Hematopoietic multipotent progenitor cell treated with erythropoietin and hydrocortisone succinate and interleukin-3 and kit ligand, for 6 days (in vitro differentiated cells): Measurements from ENCODE around the gene CBR4.

ENCODE experiments used
- DNase-seq: peaks from one replicate; pipeline ENCODE4 v3.0.0-alpha.2; 2015

CBR4 gene

DNA sequence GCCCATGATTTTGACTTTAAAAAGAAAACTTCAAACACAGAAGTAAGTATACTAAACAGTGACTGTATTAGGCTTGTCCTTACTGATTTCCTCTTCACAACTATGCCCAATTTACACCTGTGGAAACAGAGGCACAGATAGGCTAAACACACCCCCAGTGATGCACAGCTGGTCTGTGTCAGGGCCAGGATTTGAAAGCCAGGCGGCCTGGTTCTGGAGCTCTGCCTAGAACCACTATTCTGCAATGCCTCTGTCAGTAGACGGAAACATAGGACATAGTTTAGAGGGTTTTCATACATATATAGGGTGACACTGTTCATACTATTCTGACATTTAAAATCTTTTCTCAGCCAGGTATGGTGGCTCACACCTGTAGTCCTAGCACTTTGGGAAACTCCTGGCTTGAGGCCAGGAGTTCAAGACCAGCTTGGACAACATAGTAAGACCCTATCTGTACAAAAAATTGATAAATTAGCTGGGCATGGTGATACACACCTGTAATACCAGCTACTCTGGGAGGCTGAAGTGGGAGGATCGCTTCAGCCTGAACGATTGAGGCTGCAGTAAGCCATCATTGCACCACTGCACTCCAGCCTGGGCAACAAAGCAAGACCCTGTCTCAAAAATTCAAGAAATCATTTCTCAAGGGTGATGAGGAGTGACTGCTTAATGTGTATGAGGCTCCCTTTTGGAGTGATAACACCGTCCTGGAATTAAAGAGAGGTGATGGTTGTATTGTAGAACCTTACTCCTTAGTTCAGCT lies 23.0 kb upstream of the CBR4 start:
- DNase-seq = no peak

DNA sequence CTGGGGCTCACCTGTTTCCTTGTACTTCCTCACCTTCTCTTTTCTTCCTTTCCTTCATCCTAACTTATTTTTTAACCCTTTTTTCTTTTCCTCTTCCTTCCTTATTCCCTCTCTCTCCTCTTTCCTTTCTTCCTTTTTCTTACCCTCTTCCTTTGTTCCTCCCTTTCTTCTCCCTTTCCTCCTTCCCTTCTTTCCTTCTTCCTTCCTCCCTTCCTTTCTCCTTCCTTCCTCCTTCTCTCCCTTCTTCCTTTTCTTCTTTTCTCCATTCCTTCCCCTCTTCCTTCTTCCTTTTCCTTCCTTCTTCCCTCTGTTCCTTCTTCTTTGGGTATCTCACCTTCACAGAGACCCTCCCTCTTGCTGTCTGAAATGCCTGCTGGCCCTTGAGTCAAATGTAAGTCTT lies 22.1 kb upstream of the CBR4 start:
- no peak for DNase-seq

DNA sequence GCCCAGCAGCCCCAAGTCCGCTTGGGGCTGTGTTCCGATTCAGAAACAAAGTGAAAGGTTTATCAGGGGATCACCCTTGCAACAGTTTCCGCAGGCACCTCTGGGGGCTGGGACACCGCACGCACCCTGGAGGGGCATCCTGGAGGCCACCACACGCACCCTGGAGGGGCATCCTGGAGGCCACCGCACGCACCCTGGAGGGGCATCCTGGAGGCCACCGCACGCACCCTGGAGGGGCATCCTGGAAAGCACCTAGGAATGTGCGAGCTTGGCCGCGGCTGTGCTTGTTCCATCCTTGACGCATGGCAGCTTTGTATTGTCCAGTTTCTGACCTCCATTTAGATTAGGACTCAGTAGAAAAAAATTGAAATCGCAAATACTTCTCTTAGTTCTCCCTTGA lies 21.3 kb upstream of the CBR4 start:
- no peak for DNase-seq

DNA sequence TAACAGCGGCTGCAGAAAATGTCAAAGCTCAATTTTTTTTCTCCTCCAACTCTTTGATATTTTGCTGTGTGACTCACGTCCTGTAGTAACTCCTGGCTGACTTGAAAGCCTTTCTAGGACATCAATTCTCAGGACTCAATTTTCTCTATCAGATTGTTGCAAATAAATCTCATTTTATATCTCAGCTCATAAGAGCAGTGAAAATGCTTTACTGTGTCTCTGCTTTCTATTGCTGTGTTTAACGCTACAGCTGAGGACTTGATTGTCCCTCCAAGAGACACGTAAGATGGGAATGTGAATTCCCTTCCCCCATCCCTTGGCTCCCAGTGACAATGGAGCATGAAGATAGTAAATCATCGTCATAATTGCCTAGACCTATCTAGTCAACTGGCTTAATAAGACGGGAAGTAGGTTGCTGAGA lies 20.5 kb upstream of the CBR4 start:
- DNase-seq = no peak

GRCh38 chr4:169029947-169030346 lies 19.9 kb upstream of the CBR4 start:
- no peak for DNase-seq

DNA sequence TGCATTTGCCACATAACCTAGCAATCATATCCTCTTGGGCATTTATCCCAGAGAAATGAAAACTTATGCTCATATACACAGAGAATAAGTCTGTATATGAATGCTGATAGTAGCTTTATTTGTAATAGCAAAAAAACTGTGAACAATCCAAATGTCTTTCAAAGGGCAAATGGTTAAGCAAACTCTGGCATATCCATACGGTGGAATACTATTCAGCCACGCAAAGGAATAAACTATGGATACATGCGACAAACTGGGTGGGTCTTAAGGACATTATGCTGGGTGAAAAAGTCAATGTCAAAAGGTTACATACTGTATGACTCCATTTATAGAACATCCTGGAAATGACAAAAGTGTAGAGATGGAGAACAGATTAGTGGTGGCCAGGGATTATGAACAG lies 17.6 kb upstream of the CBR4 start:
- no peak for DNase-seq

DNA sequence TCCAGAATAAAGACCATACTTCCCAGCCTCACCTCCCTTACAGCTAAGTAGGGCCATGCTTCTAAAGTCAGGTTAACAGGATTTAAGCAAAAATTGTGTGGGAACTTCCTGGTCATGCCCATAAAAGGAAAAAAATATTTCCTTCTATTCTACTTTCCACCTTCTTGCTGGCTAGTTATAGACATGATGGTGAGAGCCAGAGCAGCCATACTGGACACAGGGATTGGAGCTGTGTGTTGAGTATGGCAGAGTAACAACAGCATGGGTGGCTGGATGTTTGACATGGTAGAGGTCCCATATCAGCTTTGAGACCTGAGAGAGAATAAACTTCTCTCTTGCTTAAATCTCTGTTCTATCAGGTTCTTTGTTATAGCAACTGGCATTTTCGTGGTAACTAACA lies 15.1 kb upstream of the CBR4 start:
- no peak for DNase-seq

DNA sequence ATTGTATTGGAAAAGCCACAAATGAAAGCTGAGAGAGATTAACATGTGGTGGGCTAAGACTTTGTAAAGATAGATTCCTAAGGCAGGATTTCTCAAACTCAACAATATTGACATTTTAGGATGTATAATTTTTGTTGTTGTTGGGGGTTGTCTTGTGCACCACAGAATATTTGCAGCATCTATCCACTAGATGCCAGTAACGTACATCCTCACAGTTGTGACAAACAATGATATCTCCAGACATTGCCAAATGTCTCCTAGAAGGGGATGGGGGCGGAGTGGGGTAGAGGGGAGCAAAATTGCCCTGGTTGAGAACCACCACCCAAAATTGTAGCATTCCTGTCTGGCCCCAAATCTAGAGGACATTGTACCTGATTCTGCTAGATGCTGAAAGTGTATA lies 14.7 kb upstream of the CBR4 start:
- DNase-seq = peak; percentile 66

GRCh38 chr4:169018406-169018805 lies 8.4 kb upstream of the CBR4 start:
- DNase-seq = no peak

DNA sequence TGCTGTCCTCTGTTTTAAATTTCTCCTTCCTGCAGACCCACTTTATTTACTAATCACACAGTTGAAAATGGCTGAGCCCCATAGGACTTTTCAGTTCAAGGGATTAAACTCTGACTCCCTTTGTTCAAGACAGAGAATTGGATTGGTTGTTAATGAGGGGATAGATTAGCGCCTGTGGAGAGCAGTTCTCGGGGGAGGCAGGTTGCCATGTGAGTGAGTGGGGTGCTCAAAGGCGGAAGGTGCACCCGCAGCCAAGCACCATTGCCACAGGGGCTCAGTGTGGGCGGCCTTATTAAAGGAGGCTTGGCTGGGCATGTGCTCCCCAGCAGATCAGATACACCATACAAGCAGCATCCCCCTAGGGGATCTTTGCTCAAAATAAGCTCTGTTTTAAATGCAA lies 7.9 kb upstream of the CBR4 start:
- DNase-seq = no peak

GRCh38 chr4:169015186-169015623 lies 5.2 kb upstream of the CBR4 start:
- DNase-seq = no peak

DNA sequence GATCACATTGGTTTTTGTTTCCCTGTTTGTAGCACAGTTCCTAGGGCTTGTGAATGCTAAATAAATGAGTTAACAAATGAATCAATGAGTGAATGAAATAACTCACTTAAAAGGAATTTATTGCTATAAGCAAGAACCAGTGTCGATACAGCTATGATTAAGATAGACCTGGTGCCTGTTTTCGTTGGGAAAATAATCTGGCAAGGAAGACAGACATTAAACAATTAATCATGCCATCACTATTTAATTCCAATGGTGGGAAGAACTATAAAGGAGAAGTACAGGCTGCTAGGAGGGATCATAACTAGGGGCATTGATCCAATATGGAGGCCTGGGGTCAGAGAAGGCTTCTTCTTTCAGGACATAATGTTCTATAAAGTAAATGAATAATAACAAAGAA lies 4.5 kb upstream of the CBR4 start:
- DNase-seq = no peak

GRCh38 chr4:169013396-169013795 lies 3.3 kb upstream of the CBR4 start:
- DNase-seq = peak; percentile 21

GRCh38 chr4:169012049-169012448 lies 2.0 kb upstream of the CBR4 start:
- no peak for DNase-seq

- DNase-seq = peak; percentile 80
Measured at GRCh38 chr4:169009286-169010124, 550 bp downstream of the CBR4 start.

- DNase-seq = peak; percentile 51
Measured at GRCh38 chr4:169005453-169006099, 4.5 kb downstream of the CBR4 start.

DNA sequence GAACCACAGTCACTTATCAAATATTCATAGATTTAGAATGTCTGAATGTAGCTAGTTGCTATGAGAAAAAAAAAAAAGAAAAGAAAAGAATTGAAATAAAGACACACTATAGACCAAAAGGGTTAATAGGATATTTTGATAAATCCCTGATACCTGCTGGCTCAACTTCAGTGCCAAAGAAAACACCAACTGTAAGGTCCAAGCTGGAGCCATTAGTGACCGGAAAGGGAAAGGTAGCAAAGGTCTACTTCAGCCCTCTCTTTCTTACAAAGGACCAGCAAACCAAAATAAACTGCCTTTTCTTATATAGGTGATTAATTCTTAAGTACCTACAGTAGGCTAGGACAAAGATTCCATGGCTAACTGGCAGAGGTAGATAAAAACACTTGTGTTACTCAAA lies 9.7 kb downstream of the CBR4 start:
- no peak for DNase-seq

- no peak for DNase-seq
Measured at GRCh38 chr4:168999809-169000208, 10.2 kb downstream of the CBR4 start.

- no peak for DNase-seq
Measured at GRCh38 chr4:168998596-168998995, 11.5 kb downstream of the CBR4 start.

GRCh38 chr4:168995537-168996295 lies 14.3 kb downstream of the CBR4 start:
- DNase-seq = peak; percentile 39

- no peak for DNase-seq
Measured at GRCh38 chr4:168994958-168995357, 15.1 kb downstream of the CBR4 start.

- DNase-seq = peak; percentile 42
Measured at GRCh38 chr4:168993714-168994510, 16.1 kb downstream of the CBR4 start.
